ENCODE measurements around the gene RSPO4. TPM values are rescaled to one million over a fixed set of nuclear protein-coding genes. Genes with fewer than 3 reads are reported as not detected.

RSPO4 gene
- total and polyA plus RNA-seq, 9 of the 15 experiments (the other 6 are each of a cell fraction or from before 2014, with no cell fraction given) = 0.04 to 0.34 TPM; not detected in 7

DNA sequence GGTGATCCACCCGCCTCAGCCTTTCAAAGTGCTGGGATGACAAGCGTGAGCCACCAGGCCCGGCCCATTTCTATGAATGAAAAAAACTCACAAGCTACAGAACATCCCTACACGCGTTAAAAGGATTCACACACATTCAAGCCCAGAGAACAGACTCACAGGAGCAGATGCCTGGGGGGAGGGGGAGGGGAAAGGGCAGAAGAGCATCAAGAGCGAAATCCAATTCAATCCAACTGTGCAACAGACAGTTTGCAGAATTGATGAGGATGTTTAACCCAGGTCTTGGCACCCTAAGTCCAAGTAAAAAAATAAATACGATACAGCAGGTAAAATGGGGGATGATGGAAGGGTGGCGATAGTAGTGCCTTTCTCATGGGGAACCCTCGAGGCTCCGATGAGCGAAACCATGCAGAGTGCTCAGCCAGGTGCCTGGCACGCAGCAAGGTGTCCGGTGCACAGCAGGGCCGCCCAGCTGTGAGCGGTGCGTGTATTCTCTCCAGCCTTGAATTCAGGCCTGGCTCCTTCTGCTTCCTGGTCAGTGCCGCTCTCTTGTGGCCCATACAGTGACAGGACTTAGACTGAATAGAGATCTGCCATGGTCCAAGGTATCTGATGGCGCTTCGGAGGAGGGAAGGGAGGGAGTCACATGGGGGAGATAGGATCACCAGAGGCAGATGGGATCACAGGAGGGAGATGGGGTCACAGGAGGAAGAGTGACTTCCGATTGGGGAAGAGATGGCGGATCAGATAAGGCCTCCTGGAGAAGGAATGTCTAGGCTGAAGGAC, 50.5 kb downstream of the RSPO4 start (continued):
- TF ChIP-seq, protein P1, sequence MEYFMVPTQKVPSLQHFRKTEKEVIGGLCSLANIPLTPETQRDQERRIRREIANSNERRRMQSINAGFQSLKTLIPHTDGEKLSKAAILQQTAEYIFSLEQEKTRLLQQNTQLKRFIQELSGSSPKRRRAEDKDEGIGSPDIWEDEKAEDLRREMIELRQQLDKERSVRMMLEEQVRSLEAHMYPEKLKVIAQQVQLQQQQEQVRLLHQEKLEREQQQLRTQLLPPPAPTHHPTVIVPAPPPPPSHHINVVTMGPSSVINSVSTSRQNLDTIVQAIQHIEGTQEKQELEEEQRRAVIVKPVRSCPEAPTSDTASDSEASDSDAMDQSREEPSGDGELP (CRISPR knock-in tag; IDR thresholded peaks at IDR 0.05; ENCODE audit: borderline replicate concordance) = peak; percentile 38; the same call in 1 of the 2 replicates
- TF ChIP-seq ZNF23 (CRISPR knock-in tag; IDR thresholded peaks at IDR 0.05) (no peak), SMC3 (conservative IDR thresholded peaks at IDR 0.05; ENCODE audit: insufficient read depth, low read depth, low read length) (0 out of 2 replicates have a peak, but pooled peaks have one; percentile 11), RAD21 (CRISPR knock-in tag; conservative IDR thresholded peaks at IDR 0.05 in 1 of 2, IDR thresholded peaks at IDR 0.05 in 1 of 2) (peak; percentile 58 to 64)

DNA sequence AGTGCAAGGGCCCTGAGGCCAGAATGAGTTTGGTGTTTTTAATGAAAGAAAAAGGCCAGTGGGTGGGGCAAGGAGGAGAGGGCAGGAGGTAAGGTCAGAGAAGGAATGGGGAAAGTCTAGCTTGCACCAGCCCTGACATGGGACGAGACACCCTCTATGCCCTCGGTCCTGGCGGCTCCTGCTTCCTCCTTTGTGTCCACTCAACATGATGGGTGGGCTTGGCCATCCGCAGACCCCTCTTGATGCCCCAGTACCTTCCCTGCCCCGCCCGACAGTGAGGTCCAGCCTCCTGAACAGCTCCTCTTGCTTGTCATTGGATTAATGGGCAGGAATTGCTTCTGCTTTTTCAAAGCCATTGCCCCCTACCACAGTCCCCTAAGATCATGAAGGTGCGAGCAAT, 52.4 kb downstream of the RSPO4 start:
- Histone ChIP-seq H3K27ac (ENCODE audit: extremely low read depth, low read depth, low read length) (no peak overlapping the region), H3K9ac (ENCODE audit: insufficient read depth in 1 of 2, low read depth in 2 of 2, low read length in 2 of 2) (no peak overlapping the region), H3K4me1 (replicated peaks in 1 of 2; ENCODE audit: control insufficient read depth in 2 of 2, insufficient read depth in 2 of 2, low read length in 2 of 2) (no peaks in the 10 kb centered on the region; a peak in 2 of 5 replicates), H3K4me2 (ENCODE audit: insufficient read depth, low read length) (no peak overlapping the region), H3K27me3 (ENCODE audit: control insufficient read depth in 2 of 2, insufficient read depth in 2 of 2, low read length in 2 of 2) (peaks cover 15 to 60% of the 10 kb centered on the region in 2 experiments), H3K4me3 (no peak overlapping the region), H2AFZ (ENCODE audit: low read depth, low read length) (no peak overlapping the region), H3K9me3 (replicated peaks; ENCODE audit: control insufficient read depth, insufficient read depth, low read depth, low read length) (no peaks in the 10 kb centered on the region), H3K36me3 (ENCODE audit: control insufficient read depth, insufficient read depth, low read length) (no peaks in the 10 kb centered on the region), H3K9me1 (ENCODE audit: control insufficient read depth, insufficient read depth, low read length) (no peaks in the 10 kb centered on the region), H3K79me2 (ENCODE audit: control insufficient read depth, insufficient read depth, low read length) (no peaks in the 10 kb centered on the region), H4K20me1 (replicated peaks; ENCODE audit: control insufficient read depth, insufficient read depth, low read length) (no peaks in the 10 kb centered on the region)
- FAIRE-seq = no peak
- intact Hi-C loops (cut with micrococcal nuclease) (no loop called here), in situ Hi-C loops (cut with MboI) (no loop called here)
- ChIA-PET POLR2A (no interaction called here), CTCF (ENCODE audit: low intra/inter-chr PET ratio) (no interaction called here)
- BruUV-seq (replicated peaks) = no TSS peak
- WGBS (ENCODE audit: insufficient coverage, low coverage, missing lambda C conversion rate) = 0% methylated on average over 5 of the region's 7 CpGs
- DNase-seq (ENCODE audit: extremely low read depth in 1 of 4, low spot score in 3 of 4) = no peak
- no peak for ATAC-seq
- TF ChIP-seq KLF1 (tag; IDR thresholded peaks at IDR 0.05) (no peak), ZBTB1 (CRISPR knock-in tag; IDR thresholded peaks at IDR 0.05; ENCODE audit: borderline replicate concordance, low read depth) (no peak), YBX1 (IDR thresholded peaks at IDR 0.05) (no peak), HOXB6 (CRISPR knock-in tag; IDR thresholded peaks at IDR 0.05; ENCODE audit: borderline replicate concordance) (no peak), TCF3 (CRISPR knock-in tag; IDR thresholded peaks at IDR 0.05) (no peak), PPARD (CRISPR knock-in tag; IDR thresholded peaks at IDR 0.05) (no peak)
- TF ChIP-seq, protein P2, sequence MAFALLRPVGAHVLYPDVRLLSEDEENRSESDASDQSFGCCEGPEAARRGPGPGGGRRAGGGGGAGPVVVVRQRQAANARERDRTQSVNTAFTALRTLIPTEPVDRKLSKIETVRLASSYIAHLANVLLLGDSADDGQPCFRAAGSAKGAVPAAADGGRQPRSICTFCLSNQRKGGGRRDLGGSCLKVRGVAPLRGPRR (CRISPR knock-in tag; IDR thresholded peaks at IDR 0.05) = no peak
- TF ChIP-seq, protein P3, sequence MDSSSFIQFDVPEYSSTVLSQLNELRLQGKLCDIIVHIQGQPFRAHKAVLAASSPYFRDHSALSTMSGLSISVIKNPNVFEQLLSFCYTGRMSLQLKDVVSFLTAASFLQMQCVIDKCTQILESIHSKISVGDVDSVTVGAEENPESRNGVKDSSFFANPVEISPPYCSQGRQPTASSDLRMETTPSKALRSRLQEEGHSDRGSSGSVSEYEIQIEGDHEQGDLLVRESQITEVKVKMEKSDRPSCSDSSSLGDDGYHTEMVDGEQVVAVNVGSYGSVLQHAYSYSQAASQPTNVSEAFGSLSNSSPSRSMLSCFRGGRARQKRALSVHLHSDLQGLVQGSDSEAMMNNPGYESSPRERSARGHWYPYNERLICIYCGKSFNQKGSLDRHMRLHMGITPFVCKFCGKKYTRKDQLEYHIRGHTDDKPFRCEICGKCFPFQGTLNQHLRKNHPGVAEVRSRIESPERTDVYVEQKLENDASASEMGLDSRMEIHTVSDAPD (CRISPR knock-in tag; IDR thresholded peaks at IDR 0.05) = no peak
- TF ChIP-seq, protein P4, sequence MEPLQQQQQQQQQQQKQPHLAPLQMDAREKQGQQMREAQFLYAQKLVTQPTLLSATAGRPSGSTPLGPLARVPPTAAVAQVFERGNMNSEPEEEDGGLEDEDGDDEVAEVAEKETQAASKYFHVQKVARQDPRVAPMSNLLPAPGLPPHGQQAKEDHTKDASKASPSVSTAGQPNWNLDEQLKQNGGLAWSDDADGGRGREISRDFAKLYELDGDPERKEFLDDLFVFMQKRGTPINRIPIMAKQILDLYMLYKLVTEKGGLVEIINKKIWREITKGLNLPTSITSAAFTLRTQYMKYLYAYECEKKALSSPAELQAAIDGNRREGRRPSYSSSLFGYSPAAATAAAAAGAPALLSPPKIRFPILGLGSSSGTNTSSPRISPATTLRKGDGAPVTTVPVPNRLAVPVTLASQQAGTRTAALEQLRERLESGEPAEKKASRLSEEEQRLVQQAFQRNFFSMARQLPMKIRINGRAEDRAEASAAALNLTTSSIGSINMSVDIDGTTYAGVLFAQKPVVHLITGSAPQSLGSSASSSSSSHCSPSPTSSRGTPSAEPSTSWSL (CRISPR knock-in tag; IDR thresholded peaks at IDR 0.05; ENCODE audit: borderline replicate concordance) = no peak
